Esophagus squamous epithelium (tissue), 5 donors: ENCODE data around the gene HSPB2. TPM values are rescaled to one million over a fixed set of nuclear protein-coding genes. Genes with fewer than 3 reads are reported as not detected.

Source experiments
- DNase-seq: peaks from one replicate; lab custom pipeline; 2025; lab: John Stamatoyannopoulos, UW
- H3K27ac ChIP-seq, 4 donors: fragments of 200-600 bp; sonication (generic); one replicate each; pipeline ENCODE4 v1.5.1; 2016 to 2019; ENCODE audit warnings: mild to moderate bottlenecking in 1 of 4
- H3K27me3 ChIP-seq, 4 donors: fragments of 200-600 bp; sonication (generic); 1 replicate in 3 of 4; 2 replicates in 1 of 4; pipeline versions ENCODE4 v1.5.1 to v1.6.0; 2017 to 2021; ENCODE audit warnings: antibody characterized with exemption in 1 of 4
- H3K36me3 ChIP-seq, 3 donors: fragments of 200-600 bp; sonication (generic); one replicate each; pipeline ENCODE4 v1.5.1; 2016 to 2019
- H3K4me1 ChIP-seq, 3 donors: fragments of 200-600 bp; sonication (generic); one replicate each; pipeline ENCODE4 v1.5.1; 2017 to 2019
- H3K4me3 ChIP-seq, 4 donors: fragments of 200-600 bp; sonication (generic); 1 replicate in 3 of 4; 2 replicates in 1 of 4; pipeline ENCODE4 v1.5.1; 2016 to 2019; ENCODE audit warnings: mild to moderate bottlenecking in 2 of 4, moderate library complexity in 1 of 4
- H3K9me3 ChIP-seq, 3 donors: fragments of 200-600 bp; sonication (generic); one replicate each; pipeline ENCODE4 v1.5.1; 2016 to 2019
- POLR2A ChIP-seq, 4 donors: fragments of 450-650 bp; IDR thresholded peaks; one replicate each; pipeline ENCODE4 v1.6.1; 2017; ENCODE audit warnings: antibody characterized with exemption in 4 of 4, mild to moderate bottlenecking in 4 of 4, moderate library complexity in 3 of 4
- WGBS, 2 donors: methylation state at CpG; one replicate each; pipeline ENCODE4 v1.1.5; 2018; 5-methylcytosine and 5-hydroxymethylcytosine counted together
- intact Hi-C: fragments of 100-400 bp; cut with DNase I; formaldehyde crosslinking; loops from one replicate; pipeline ENCODE4 v1.15.0; 2022
- total RNA-seq, 4 donors: library from RNA; depleted of rRNA; stranded (reverse); fragments of >200 nt; gene quantifications; one replicate each; pipeline ENCODE4 v1.1.0, GENCODE V29; 2016
- TF ChIP-seq, protein P1 (sequence below), 6 experiments: fragments of 450-650 bp in 4 of 6; fragments of 200-600 bp in 2 of 6; sonication (generic) in 2 of 6; IDR thresholded peaks; one replicate each; pipeline ENCODE4 v1.5.1; 2016 to 2019; ENCODE audit warnings: antibody characterized with exemption in 6 of 6, mild to moderate bottlenecking in 4 of 6, moderate library complexity in 4 of 6
- donor health status: DM: yes; HTN: yes; CAD: no.

The HSPB2 gene
- total RNA-seq, 4 donors from 2014 or later, result 0.19 TPM; not detected in 3

DNA sequence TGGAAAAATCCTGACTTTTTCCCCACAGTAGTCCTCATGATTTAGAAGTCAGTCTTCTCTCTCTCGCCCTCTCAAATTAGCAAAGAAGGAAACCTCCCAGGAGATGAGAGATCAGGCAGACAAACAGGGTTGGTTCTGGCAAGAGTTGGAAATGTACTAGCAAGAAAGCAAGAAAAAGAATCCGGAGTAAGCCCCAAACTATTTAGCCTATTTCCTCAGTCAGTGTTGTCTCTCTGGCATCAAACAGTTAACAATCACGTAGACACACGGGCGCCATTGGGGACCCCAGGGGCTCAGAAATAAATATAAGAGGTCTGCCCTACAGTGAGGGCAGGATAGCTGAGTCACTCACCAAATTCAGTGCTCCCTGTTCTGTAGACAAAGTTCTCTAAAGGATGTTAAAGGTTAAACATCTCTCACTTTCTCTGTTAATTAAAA is 10.8 kb downstream of the HSPB2 start:
- no peaks in the 10 kb centered on the region for H3K27me3 ChIP-seq
- H3K27ac ChIP-seq, result peak overlapping the region; percentile 64 to 93 (median 86)
- H3K4me1 ChIP-seq, result peaks cover 23 to 65% (median 35%) of the 10 kb centered on the region in 3 donors
- peak overlapping the region in 1 of 4 donors; percentile 3 for H3K4me3 ChIP-seq
- DNase-seq, result no peak
- no peaks in the 10 kb centered on the region for H3K9me3 ChIP-seq
- intact Hi-C loops, result loop anchor here (10.0 kb wide), 1 partner anchor 49 kb away; the partner anchor contains the start of genes ALG9, CFAP68 and FDXACB1
- 34 to 47% methylated on average over 5 of the region's 5 CpGs for WGBS, 2 donors
- H3K36me3 ChIP-seq, result no peaks in the 10 kb centered on the region
- TF ChIP-seq, protein P1, sequence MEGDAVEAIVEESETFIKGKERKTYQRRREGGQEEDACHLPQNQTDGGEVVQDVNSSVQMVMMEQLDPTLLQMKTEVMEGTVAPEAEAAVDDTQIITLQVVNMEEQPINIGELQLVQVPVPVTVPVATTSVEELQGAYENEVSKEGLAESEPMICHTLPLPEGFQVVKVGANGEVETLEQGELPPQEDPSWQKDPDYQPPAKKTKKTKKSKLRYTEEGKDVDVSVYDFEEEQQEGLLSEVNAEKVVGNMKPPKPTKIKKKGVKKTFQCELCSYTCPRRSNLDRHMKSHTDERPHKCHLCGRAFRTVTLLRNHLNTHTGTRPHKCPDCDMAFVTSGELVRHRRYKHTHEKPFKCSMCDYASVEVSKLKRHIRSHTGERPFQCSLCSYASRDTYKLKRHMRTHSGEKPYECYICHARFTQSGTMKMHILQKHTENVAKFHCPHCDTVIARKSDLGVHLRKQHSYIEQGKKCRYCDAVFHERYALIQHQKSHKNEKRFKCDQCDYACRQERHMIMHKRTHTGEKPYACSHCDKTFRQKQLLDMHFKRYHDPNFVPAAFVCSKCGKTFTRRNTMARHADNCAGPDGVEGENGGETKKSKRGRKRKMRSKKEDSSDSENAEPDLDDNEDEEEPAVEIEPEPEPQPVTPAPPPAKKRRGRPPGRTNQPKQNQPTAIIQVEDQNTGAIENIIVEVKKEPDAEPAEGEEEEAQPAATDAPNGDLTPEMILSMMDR (IDR thresholded peaks at IDR 0.05), result no peak
- no peak for TF ChIP-seq POLR2A (IDR thresholded peaks at IDR 0.05)

DNA sequence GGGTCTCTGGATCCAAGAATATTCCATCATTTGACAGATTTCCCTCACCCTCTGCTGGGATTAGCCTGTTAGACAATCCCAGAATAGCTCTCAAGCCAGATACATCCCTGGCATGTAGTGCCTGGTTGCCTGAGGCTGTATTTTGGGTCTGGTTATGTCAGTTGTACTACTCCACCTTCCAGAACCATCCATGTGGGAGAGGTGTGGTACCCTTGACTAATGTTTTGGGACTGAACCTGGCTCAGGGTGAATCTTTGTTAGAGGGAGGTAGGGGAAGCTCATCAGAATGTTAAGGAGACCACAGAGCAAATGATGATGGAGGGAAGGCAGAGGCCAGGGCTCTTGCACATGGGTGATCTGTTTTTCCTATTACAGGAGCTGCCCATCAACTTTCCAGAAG is 11.4 kb downstream of the HSPB2 start:
- peaks cover 23 to 59% (median 34%) of the 10 kb centered on the region in 3 donors for H3K4me1 ChIP-seq
- H3K9me3 ChIP-seq, result no peaks in the 10 kb centered on the region
- no peak for TF ChIP-seq POLR2A (IDR thresholded peaks at IDR 0.05)
- TF ChIP-seq, protein P1 (IDR thresholded peaks at IDR 0.05), result no peak
- peak overlapping the region; percentile 64 to 93 (median 86) for H3K27ac ChIP-seq
- H3K27me3 ChIP-seq, result no peaks in the 10 kb centered on the region
- H3K36me3 ChIP-seq, result no peaks in the 10 kb centered on the region
- H3K4me3 ChIP-seq, result no peak overlapping the region
- no peak for DNase-seq
- intact Hi-C loops, result loop anchor here (10.0 kb wide), 1 partner anchor 49 kb away; the partner anchor contains the start of genes ALG9, CFAP68 and FDXACB1

GRCh38 chr11:111925953-111926352 is 13.4 kb downstream of the HSPB2 start:
- WGBS, 2 donors, result 79 to 96% methylated on average over 4 to 7 of the region's 16 CpGs
- intact Hi-C loops, result loop anchor here (10.0 kb wide), 1 partner anchor 51 kb away; the partner anchor contains the start of genes ALG9, CFAP68 and FDXACB1

DNA sequence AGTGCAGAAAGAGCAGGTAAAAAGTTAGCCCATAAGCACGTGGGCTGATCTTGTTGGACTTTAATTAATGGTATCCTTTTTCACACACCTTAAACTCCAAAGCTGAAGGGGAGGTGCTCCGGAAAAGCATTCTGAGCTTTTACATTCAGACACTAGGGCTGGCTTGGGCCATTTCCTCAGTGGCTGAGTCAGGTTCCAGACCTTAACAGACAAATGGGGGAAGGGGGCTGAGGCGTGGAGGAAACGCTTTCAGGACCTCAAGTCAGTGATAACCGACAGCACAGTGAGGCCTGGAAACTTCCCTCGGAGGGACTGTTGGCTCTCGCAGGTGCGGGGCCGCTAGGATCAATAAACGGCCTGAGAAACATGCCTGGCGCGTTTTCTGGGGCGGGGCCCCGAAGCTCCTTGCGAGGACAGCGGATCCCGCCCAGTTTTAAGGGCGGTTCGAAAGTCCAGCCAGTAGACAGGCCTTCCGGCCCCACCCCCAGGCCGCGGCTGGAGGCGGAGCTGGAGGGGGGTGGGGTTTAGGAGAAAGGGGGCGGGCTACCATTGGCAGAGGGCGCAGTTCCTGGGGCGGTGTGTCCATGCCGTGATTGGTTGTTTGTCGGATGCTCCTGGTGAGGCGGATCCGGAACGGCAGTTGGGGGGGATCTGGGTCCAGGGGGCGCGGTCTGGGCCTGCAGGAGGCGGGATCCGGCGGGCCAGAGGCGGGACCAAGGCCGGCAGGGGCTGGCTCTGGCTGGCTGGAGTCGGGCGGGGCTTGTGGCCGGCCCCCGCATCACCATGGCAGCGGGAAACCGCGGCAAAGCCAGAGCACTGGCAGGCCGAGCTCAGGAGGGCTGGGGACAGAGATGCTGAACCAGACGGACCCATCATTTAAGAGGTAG is 14.2 kb downstream of the HSPB2 start:
- intact Hi-C loops, result loop anchor here (10.0 kb wide), 1 partner anchor 52 kb away; the partner anchor contains the start of genes ALG9, CFAP68 and FDXACB1
- no peaks in the 10 kb centered on the region for H3K36me3 ChIP-seq
- H3K27ac ChIP-seq, result peak overlapping the region; percentile 86 to 93 (median 92)
- DNase-seq, result peak; percentile 98
- 2 to 6% methylated on average over 9 to 10 of the region's 47 CpGs for WGBS, 2 donors
- H3K9me3 ChIP-seq, result no peaks in the 10 kb centered on the region
- peaks cover 23 to 56% (median 29%) of the 10 kb centered on the region in 3 donors for H3K4me1 ChIP-seq
- H3K27me3 ChIP-seq, result no peaks in the 10 kb centered on the region
- TF ChIP-seq POLR2A (IDR thresholded peaks at IDR 0.05), result peak in 1 of 4 donors; percentile 61
- TF ChIP-seq, protein P1 (IDR thresholded peaks at IDR 0.05), result peak in 2 of 6 experiments; percentile 30 to 38
- H3K4me3 ChIP-seq, result peak overlapping the region; percentile 28 to 64 (median 41)

More at GRCh38 chr11:111925953-111926352, 13.4 kb downstream of the HSPB2 start:
- TF ChIP-seq POLR2A (IDR thresholded peaks at IDR 0.05), result no peak
- TF ChIP-seq, protein P1 (IDR thresholded peaks at IDR 0.05), result no peak
- H3K27ac ChIP-seq, result peak overlapping the region; percentile 86 to 93 (median 92)
- H3K36me3 ChIP-seq, result no peaks in the 10 kb centered on the region
- DNase-seq, result no peak
- no peaks in the 10 kb centered on the region for H3K9me3 ChIP-seq
- peaks cover 23 to 52% (median 29%) of the 10 kb centered on the region in 3 donors for H3K4me1 ChIP-seq
- H3K27me3 ChIP-seq, result no peaks in the 10 kb centered on the region
- no peak overlapping the region for H3K4me3 ChIP-seq
